SU-DHL-6 (cell line): ENCODE data around the gene FANK1.

Experiments used
- H2AFZ ChIP-seq: fragments of 200-600 bp; sonication (generic); 2 replicates; pipeline ENCODE4 v1.6.1; 2014; ENCODE audit warnings: low read depth, mild to moderate bottlenecking, moderate library complexity, mixed read lengths, antibody characterized with exemption, low read length; ENCODE audit not compliant: severe bottlenecking
- H3F3A ChIP-seq: fragments of 200-600 bp; shearing (Covaris generic); 2 replicates; pipeline ENCODE4 v1.6.0; 2016; ENCODE audit warnings: antibody characterized with exemption, mild to moderate bottlenecking; ENCODE audit not compliant: insufficient read depth
- H3K27ac ChIP-seq: fragments of 200-600 bp; sonication (generic); 2 replicates; pipeline ENCODE4 v1.5.1; 2016; ENCODE audit warnings: low read depth, mild to moderate bottlenecking, low read length, moderate library complexity, mixed read lengths
- H3K27me3 ChIP-seq: fragments of 200-600 bp; sonication (generic), shearing (Covaris generic); 2 replicates; pipeline ENCODE4 v1.6.0; 2014; ENCODE audit warnings: mild to moderate bottlenecking, low read length
- H3K36me3 ChIP-seq: fragments of 200-600 bp; sonication (generic); 2 replicates; pipeline ENCODE4 v1.6.1; 2014; ENCODE audit warnings: mild to moderate bottlenecking, low read length, mixed read lengths
- H3K4me2 ChIP-seq: fragments of 300-600, 200-600 bp; shearing (Covaris generic), sonication (generic); 2 replicates; pipeline ENCODE4 v1.6.0; 2014; ENCODE audit warnings: low read length, low read depth, mild to moderate bottlenecking; ENCODE audit not compliant: poor library complexity, severe bottlenecking
- H3K4me3 ChIP-seq: fragments of 200-600 bp; sonication (generic); 2 replicates; pipeline ENCODE4 v1.5.1; 2014; ENCODE audit warnings: antibody characterized with exemption, low read length, mild to moderate bottlenecking, mixed read lengths; ENCODE audit not compliant: insufficient read depth, poor library complexity, severe bottlenecking
- H3K79me2 ChIP-seq: fragments of 200-600 bp; sonication (generic); 2 replicates; pipeline ENCODE4 v1.6.1; 2014; ENCODE audit warnings: mild to moderate bottlenecking, low read length, moderate library complexity; ENCODE audit not compliant: insufficient read depth
- H3K9ac ChIP-seq: fragments of 200-600 bp; sonication (generic); 2 replicates; pipeline ENCODE4 v1.7.0; 2014; ENCODE audit warnings: mild to moderate bottlenecking, low read length
- H3K9me2 ChIP-seq: fragments of 200-600 bp; sonication (generic); replicated peaks from 2 replicates; pipeline ENCODE4 v1.6.1; 2014; ENCODE audit warnings: low read length; ENCODE audit not compliant: insufficient read depth
- H3K9me3 ChIP-seq: fragments of 200-600 bp; sonication (generic); 2 replicates; pipeline ENCODE4 v1.6.1; 2014; ENCODE audit warnings: low read length, mixed read lengths; ENCODE audit not compliant: insufficient read depth
- H4K20me1 ChIP-seq: fragments of 200-600 bp; sonication (generic); 2 replicates; pipeline ENCODE4 v1.6.1; 2014; ENCODE audit warnings: low read depth, mild to moderate bottlenecking, antibody characterized with exemption, low read length, moderate library complexity, mixed read lengths
- CTCF ChIP-seq: fragments of 200-600 bp; sonication (generic); IDR thresholded peaks from one replicate; pipeline ENCODE4 v1.5.1; 2017; ENCODE audit warnings: antibody characterized with exemption, mild to moderate bottlenecking, low read length, moderate library complexity; ENCODE audit not compliant: insufficient read depth, poor library complexity, severe bottlenecking
- EZH2phosphoT487 ChIP-seq: fragments of 200-600 bp; sonication (generic), shearing (Covaris generic); conservative IDR thresholded peaks from 2 replicates; pipeline ENCODE4 v1.6.1; 2018; ENCODE audit warnings: mild to moderate bottlenecking, antibody characterized with exemption, low read length, moderate library complexity, mixed read lengths

The FANK1 gene

GRCh38 chr10:125953778-125954385 lies 57.5 kb downstream of the FANK1 start:
- TF ChIP-seq EZH2phosphoT487: no peak
- TF ChIP-seq CTCF: no peak
- H3K79me2 ChIP-seq: no peaks in the 10 kb centered on the region
- H3K27ac ChIP-seq: no peak overlapping the region
- no peaks in the 10 kb centered on the region for H3K27me3 ChIP-seq
- peaks cover 13% of the 10 kb centered on the region; the same call in 1 of the 2 replicates for H3K9me3 ChIP-seq
- no peaks in the 10 kb centered on the region for H3F3A ChIP-seq
- H2AFZ ChIP-seq: no peak overlapping the region
- H3K4me2 ChIP-seq: no peak overlapping the region
- H3K4me3 ChIP-seq: no peak overlapping the region
- no peaks in the 10 kb centered on the region for H3K9me2 ChIP-seq
- no peak overlapping the region for H3K9ac ChIP-seq
- no peaks in the 10 kb centered on the region for H4K20me1 ChIP-seq
- H3K36me3 ChIP-seq: no peaks in the 10 kb centered on the region

- Histone ChIP-seq H3K79me2 (no peaks in the 10 kb centered on the region), H3K9me3 (peaks cover 13% of the 10 kb centered on the region; the same call in 1 of the 2 replicates), H3K27me3 (no peaks in the 10 kb centered on the region), H3K27ac (no peak overlapping the region), H3K4me3 (no peak overlapping the region), H3K36me3 (no peaks in the 10 kb centered on the region), H4K20me1 (no peaks in the 10 kb centered on the region), H3F3A (no peaks in the 10 kb centered on the region), H3K9ac (no peak overlapping the region), H2AFZ (no peak overlapping the region), H3K9me2 (no peaks in the 10 kb centered on the region), H3K4me2 (no peak overlapping the region)
- TF ChIP-seq EZH2phosphoT487 (no peak), CTCF (no peak)
Measured at GRCh38 chr10:125955766-125956165, 59.4 kb downstream of the FANK1 start.

- H3K4me2 ChIP-seq: no peak overlapping the region
- no peak overlapping the region for H3K9ac ChIP-seq
- no peak overlapping the region for H2AFZ ChIP-seq
- no peaks in the 10 kb centered on the region for H3F3A ChIP-seq
- no peaks in the 10 kb centered on the region for H3K9me3 ChIP-seq
- no peaks in the 10 kb centered on the region for H3K9me2 ChIP-seq
- H3K27me3 ChIP-seq: no peaks in the 10 kb centered on the region
- no peak overlapping the region for H3K4me3 ChIP-seq
- H4K20me1 ChIP-seq: no peaks in the 10 kb centered on the region
- TF ChIP-seq EZH2phosphoT487: no peak
- no peak for TF ChIP-seq CTCF
- no peaks in the 10 kb centered on the region for H3K79me2 ChIP-seq
- no peak overlapping the region for H3K27ac ChIP-seq
- no peaks in the 10 kb centered on the region for H3K36me3 ChIP-seq
Measured at GRCh38 chr10:125961743-125962142, 65.4 kb downstream of the FANK1 start.
